ENCODE data around the gene SLFN12.
"Not testable (repeated sequence)": the region's sequence is repeated elsewhere in the genome, so short reads cannot be mapped to it uniquely, and the experiment has no call there.

SLFN12 gene

DNA sequence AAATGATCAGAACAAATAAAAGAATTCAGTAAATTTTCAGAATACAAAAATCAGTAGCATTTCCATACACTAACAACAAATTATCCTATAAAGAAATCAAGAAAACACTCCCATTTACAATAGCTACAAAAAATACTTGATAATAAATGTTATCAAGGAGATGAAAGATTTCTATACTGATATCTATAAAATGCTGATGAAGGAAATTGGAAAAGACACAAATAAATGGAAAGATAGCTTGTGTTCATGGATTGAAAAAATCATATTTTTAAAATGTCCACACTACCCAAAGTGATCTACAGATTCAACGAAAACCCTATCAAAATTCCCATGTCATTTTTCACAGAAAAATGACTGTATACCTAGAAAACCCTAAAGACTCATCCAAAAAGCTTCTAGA lies 18.1 kb downstream of the SLFN12 start:
- POLR2A ChIA-PET = no interaction called here
- CTCF ChIA-PET = no interaction called here
- DNase-seq (ENCODE audit: extremely low spot score) = no peak
- TF ChIP-seq SUZ12 (IDR thresholded peaks at IDR 0.05) = no peak
- no peak for TF ChIP-seq ARNT (IDR thresholded peaks at IDR 0.05)
- TF ChIP-seq SP1 (IDR thresholded peaks at IDR 0.05) = no peak
- no peak for TF ChIP-seq HDGF (IDR thresholded peaks at IDR 0.05; ENCODE audit: borderline replicate concordance)
- no peak for TF ChIP-seq FOXK2 (IDR thresholded peaks at IDR 0.05)
- TF ChIP-seq ELF4 (IDR thresholded peaks at IDR 0.05) = no peak
- TF ChIP-seq LEF1 (IDR thresholded peaks at IDR 0.05; ENCODE audit: borderline replicate concordance) = no peak
- TF ChIP-seq FOXA1 (IDR thresholded peaks at IDR 0.05) = no peak
- TF ChIP-seq CTBP1 (IDR thresholded peaks at IDR 0.05; ENCODE audit: borderline replicate concordance) = no peak
- TF ChIP-seq FOXM1 (IDR thresholded peaks at IDR 0.05; ENCODE audit: borderline replicate concordance) = no peak
- TF ChIP-seq, protein P1, sequence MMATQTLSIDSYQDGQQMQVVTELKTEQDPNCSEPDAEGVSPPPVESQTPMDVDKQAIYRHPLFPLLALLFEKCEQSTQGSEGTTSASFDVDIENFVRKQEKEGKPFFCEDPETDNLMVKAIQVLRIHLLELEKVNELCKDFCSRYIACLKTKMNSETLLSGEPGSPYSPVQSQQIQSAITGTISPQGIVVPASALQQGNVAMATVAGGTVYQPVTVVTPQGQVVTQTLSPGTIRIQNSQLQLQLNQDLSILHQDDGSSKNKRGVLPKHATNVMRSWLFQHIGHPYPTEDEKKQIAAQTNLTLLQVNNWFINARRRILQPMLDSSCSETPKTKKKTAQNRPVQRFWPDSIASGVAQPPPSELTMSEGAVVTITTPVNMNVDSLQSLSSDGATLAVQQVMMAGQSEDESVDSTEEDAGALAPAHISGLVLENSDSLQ (IDR thresholded peaks at IDR 0.05) = no peak

DNA sequence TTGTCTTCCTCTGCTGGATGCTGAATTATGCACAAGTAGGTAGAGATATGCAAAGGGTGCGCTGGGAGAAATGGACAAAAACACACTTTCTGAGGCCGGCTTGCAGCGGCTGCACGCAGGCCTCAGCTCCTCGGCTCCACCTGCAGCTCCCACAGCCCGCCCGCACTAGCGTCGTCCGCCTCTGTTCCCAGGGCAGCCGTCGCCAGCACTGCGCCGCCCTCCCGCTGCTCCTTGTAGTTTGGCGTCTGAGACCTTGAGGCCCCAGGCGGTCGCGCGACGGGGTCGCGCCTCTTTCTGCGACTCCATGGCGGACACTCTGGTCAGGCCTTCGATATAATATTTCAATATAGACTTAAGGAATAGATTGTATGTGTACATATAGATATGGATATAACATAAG lies 24.8 kb downstream of the SLFN12 start:
- no peak for DNase-seq (ENCODE audit: extremely low spot score)
- TF ChIP-seq ARNT (IDR thresholded peaks at IDR 0.05) (no peak), LEF1 (IDR thresholded peaks at IDR 0.05; ENCODE audit: borderline replicate concordance) (no peak), HDGF (IDR thresholded peaks at IDR 0.05; ENCODE audit: borderline replicate concordance) (no peak), FOXK2 (IDR thresholded peaks at IDR 0.05) (no peak), BHLHE40 (IDR thresholded peaks at IDR 0.05; ENCODE audit: borderline replicate concordance) (no peak), ELF4 (IDR thresholded peaks at IDR 0.05) (no peak), TARDBP (IDR thresholded peaks at IDR 0.05) (no peak), ZNF384 (IDR thresholded peaks at IDR 0.05) (no peak), L3MBTL2 (conservative IDR thresholded peaks at IDR 0.05) (no peak), FOXM1 (IDR thresholded peaks at IDR 0.05; ENCODE audit: borderline replicate concordance) (no peak), CTBP1 (IDR thresholded peaks at IDR 0.05; ENCODE audit: borderline replicate concordance) (no peak), NFRKB (IDR thresholded peaks at IDR 0.05) (no peak), SP1 (IDR thresholded peaks at IDR 0.05) (no peak), FOXA1 (IDR thresholded peaks at IDR 0.05) (no peak), SUZ12 (IDR thresholded peaks at IDR 0.05) (no peak)
- TF ChIP-seq, protein P1 (IDR thresholded peaks at IDR 0.05) = no peak
- POLR2A ChIA-PET = interaction anchor here (2.0 kb wide), 1 partner anchor 34 kb away, joined by 4 read pairs; the partner anchor contains the start of gene SLFN11
- CTCF ChIA-PET = no interaction called here

GRCh38 chr17:35406568-35406967 lies 25.7 kb downstream of the SLFN12 start:
- ChIA-PET CTCF (no interaction called here), POLR2A (interaction anchor here (2.0 kb wide), 1 partner anchor 33 kb away, joined by 4 read pairs; the partner anchor contains the start of gene SLFN11)
- DNase-seq (ENCODE audit: extremely low spot score) = no peak
- TF ChIP-seq NFRKB (IDR thresholded peaks at IDR 0.05) (no peak), FOXA1 (IDR thresholded peaks at IDR 0.05) (no peak), BHLHE40 (IDR thresholded peaks at IDR 0.05; ENCODE audit: borderline replicate concordance) (no peak), SP1 (IDR thresholded peaks at IDR 0.05) (no peak), L3MBTL2 (conservative IDR thresholded peaks at IDR 0.05) (no peak), LEF1 (IDR thresholded peaks at IDR 0.05; ENCODE audit: borderline replicate concordance) (no peak)

- POLR2A ChIA-PET = no interaction called here
- CTCF ChIA-PET = no interaction called here
- no peak for TF ChIP-seq NFRKB (IDR thresholded peaks at IDR 0.05)
- no peak for TF ChIP-seq ARNT (IDR thresholded peaks at IDR 0.05)
- TF ChIP-seq CTBP1 (IDR thresholded peaks at IDR 0.05; ENCODE audit: borderline replicate concordance) = no peak
- TF ChIP-seq, protein P1 (IDR thresholded peaks at IDR 0.05) = no peak
- TF ChIP-seq LEF1 (IDR thresholded peaks at IDR 0.05; ENCODE audit: borderline replicate concordance) = no peak
- no peak for TF ChIP-seq SUZ12 (IDR thresholded peaks at IDR 0.05)
- no peak for TF ChIP-seq FOXA1 (IDR thresholded peaks at IDR 0.05)
- TF ChIP-seq TARDBP (IDR thresholded peaks at IDR 0.05) = no peak
- no peak for TF ChIP-seq BHLHE40 (IDR thresholded peaks at IDR 0.05; ENCODE audit: borderline replicate concordance)
- TF ChIP-seq ELF4 (IDR thresholded peaks at IDR 0.05) = no peak
- no peak for TF ChIP-seq FOXM1 (IDR thresholded peaks at IDR 0.05; ENCODE audit: borderline replicate concordance)
- no peak for TF ChIP-seq L3MBTL2 (conservative IDR thresholded peaks at IDR 0.05)
- DNase-seq (ENCODE audit: extremely low spot score) = no peak
Measured at GRCh38 chr17:35404360-35404759, 27.9 kb downstream of the SLFN12 start.

DNA sequence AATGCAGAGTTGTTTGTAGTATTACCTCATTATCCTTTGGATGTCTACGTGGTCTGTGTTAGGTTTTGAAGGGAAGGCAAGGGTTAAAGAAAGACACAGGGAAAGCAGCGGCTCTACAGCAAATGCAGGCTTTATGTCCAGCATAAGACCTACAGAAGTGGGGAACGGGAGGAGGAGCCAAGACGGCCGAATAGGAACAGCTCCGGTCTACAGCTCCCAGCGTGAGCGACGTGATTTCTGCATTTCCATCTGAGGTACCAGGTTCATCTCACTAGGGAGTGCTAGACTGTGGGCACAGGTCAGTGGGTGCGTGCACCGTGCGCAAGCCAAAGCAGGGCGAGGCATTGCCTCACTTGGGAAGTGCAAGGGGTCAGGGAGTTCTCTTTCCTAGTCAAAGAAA lies 38.5 kb downstream of the SLFN12 start:
- DNase-seq (ENCODE audit: extremely low spot score); POLR2A ChIA-PET; CTCF ChIA-PET: not testable (repeated sequence)

DNA sequence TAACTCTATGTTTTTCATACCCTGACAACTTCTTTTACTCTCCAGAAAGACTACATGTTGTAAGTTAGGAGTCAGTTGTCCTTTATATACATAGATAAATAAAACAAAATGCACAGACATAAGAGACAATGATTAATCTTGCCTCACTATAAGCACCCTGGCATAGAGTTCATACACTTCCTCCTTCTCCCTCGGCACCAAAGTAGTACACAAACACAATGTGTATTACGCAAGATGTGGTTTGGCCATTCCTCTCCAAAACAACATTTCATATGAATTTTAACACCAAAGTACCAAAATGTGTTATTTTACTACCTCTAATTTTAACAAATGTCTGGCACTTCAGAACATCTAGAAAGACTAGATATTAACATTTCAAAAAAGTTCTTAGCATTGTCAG lies 41.6 kb downstream of the SLFN12 start:
- CTCF ChIA-PET = no interaction called here
- POLR2A ChIA-PET = interaction anchor here (1.2 kb wide), 1 partner anchor 17 kb away, joined by 4 read pairs; the partner anchor contains the start of gene SLFN11
- no peak for TF ChIP-seq FOXK2 (IDR thresholded peaks at IDR 0.05)
- TF ChIP-seq ELF4 (IDR thresholded peaks at IDR 0.05) = no peak
- no peak for TF ChIP-seq CTBP1 (IDR thresholded peaks at IDR 0.05; ENCODE audit: borderline replicate concordance)
- TF ChIP-seq NFRKB (IDR thresholded peaks at IDR 0.05) = no peak
- TF ChIP-seq TARDBP (IDR thresholded peaks at IDR 0.05) = no peak
- TF ChIP-seq SUZ12 (IDR thresholded peaks at IDR 0.05) = no peak
- TF ChIP-seq HDGF (IDR thresholded peaks at IDR 0.05; ENCODE audit: borderline replicate concordance) = no peak
- TF ChIP-seq ARNT (IDR thresholded peaks at IDR 0.05) = no peak
- TF ChIP-seq ZNF384 (IDR thresholded peaks at IDR 0.05) = no peak
- TF ChIP-seq SP1 (IDR thresholded peaks at IDR 0.05) = no peak
- no peak for TF ChIP-seq L3MBTL2 (conservative IDR thresholded peaks at IDR 0.05)
- TF ChIP-seq BHLHE40 (IDR thresholded peaks at IDR 0.05; ENCODE audit: borderline replicate concordance) = no peak
- no peak for TF ChIP-seq FOXM1 (IDR thresholded peaks at IDR 0.05; ENCODE audit: borderline replicate concordance)
- no peak for DNase-seq (ENCODE audit: extremely low spot score)

Measured in HEK293T (cell line).